ENCODE results near the gene RASSF5.
"Not testable (repeated sequence)": the region's sequence is repeated elsewhere in the genome, so short reads cannot be mapped to it uniquely, and the experiment has no call there.

RASSF5 gene

DNA sequence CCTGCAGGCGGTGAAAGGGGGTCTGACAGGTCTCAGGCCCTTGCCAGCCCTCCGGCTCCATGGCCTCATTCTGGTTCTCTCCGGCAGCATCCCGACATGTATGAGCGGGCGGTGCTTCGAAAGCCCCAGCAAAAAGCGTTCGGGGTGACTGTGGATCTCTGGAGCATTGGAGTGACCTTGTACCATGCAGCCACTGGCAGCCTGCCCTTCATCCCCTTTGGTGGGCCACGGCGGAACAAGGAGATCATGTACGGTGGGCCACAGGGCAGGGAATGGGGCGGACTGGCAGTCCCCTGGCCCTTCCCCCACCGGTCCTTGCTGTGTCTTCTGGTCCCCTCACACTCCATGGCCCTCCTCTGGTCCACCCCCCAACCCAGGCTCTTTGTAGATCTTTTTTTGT, 30.7 kb upstream of the RASSF5 start:
- no peak for DNase-seq (ENCODE audit: low read depth in 3 of 3)

DNA sequence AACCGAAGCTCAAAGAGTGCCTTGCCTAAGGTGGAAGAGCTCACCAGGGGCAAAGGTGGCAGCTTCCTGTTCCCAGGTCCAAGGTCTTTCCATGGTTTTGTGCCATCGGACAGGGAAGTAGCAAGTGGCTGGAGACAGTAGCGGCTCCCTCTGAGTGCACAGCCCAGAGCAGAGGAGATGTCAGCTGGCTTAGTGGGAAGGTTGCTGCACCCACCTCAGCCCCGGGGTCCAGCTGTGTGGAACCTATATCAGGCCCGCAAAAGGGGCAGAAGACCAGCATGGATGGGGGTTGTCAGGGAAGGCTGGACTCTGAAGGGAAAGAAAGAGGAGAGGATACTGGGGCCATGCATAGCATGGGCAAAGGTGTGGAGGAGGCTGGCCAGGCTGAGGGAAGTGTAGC, 30.2 kb upstream of the RASSF5 start:
- DNase-seq (ENCODE audit: low read depth in 3 of 3), result no peak

DNA sequence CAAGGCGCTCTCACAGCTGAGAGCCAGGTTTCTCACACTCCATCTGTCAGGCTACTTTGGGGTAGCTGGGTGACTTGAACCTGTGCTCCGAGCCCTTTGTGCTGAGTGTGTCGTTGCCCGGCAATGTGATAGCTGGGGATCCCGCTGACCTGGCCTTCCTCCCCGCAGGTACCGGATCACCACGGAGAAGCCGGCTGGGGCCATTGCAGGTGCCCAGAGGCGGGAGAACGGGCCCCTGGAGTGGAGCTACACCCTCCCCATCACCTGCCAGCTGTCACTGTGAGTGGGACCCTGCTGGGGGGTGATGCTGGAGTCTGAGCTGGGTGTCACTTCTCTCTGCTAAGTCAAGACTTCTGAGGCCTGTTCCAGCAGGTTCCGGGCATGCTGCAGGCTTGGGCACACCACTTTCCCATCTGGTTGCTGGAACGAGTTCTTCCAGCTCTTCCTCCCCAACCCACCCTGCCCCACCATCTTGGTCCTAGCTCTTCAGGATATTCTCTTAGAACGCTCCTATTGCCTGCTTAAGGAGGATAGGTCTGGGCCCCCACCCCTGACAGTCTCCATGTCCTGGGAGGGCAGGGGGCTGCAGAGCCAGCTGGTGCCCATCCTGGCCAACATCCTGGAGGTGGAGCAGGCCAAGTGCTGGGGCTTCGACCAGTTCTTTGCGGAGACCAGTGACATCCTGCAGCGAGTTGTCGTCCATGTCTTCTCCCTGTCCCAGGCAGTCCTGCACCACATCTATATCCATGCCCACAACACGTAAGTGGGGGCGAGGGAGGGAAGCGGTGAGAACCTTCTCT, 29.6 kb upstream of the RASSF5 start:
- no peak for DNase-seq (ENCODE audit: low read depth in 3 of 3)

DNA sequence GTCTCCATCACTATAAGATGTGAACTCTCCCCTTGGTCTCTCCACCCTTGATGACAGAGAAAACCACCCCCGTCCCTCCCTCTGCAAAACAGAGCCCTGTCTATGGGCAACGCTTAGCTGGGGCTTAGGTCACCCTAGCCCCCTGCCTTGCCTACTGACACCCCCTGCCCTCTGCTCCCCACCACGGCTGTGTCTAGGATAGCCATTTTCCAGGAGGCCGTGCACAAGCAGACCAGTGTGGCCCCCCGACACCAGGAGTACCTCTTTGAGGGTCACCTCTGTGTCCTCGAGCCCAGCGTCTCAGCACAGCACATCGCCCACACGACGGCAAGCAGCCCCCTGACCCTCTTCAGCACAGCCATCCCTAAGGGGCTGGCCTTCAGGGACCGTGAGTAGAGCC, 28.6 kb upstream of the RASSF5 start:
- no peak for DNase-seq (ENCODE audit: low read depth in 3 of 3)

DNA sequence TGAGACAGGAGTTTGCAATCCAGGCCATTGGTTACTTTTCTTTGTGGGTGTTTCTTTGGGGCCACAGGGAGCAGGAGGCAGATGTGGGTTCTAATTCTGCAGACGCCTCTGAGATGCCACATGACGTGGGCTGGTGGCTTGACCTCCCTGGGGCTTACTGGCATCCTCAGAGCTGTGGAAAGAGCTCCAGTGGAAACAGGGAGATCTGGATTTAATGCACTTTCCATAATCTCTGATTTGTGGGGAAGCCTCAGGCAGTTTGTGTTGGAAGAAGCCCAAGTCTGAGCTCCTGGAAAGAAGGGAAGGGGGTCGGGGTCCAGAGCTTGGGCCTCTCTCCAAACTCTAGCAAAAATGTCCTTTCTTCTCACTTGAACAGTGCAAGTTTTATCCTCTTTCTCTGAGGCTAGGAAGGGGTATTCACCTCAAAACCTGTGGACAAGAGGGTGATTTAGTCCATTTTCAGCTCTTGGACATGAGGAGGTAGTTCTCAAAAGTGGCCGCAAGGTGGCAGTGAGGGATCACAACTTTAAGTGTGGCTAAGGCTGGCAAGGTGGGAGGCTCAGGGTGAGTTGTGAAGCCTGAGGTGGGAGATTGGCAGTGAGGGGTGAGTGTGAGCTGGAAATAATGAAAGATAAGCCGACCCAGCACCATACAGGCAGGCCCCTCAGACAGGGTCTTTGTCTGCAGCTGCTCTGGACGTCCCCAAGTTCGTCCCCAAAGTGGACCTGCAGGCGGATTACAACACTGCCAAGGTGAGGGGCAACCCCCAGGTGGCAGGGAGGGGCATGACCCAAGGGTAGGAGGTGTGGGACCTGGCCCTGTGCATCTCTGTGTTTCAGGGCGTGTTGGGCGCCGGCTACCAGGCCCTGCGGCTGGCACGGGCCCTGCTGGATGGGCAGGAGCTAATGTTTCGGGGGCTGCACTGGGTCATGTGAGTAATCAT, 27.9 kb upstream of the RASSF5 start:
- DNase-seq (ENCODE audit: low read depth in 3 of 3), result peak in 2 of 3 donors; percentile 39 to 63

DNA sequence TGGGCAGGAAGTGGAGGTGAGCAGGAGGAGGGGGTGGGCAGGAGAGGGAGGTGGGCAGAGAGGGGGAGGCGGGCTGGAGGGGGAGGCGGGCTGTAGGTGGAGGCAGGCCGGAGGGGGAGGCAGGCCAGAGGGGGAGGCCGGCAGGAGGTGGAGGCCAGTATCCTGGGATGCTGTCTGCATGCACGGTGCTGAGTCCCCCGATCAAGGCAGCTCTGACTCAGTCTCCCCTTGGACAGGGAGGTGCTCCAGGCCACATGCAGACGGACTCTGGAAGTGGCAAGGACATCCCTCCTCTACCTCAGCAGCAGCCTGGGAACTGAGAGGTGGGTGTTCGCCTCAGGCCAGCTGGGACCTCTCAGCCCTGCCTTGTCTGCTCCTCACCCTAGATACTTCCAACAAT, 27.1 kb upstream of the RASSF5 start:
- DNase-seq (ENCODE audit: low read depth in 3 of 3), result no peak

DNA sequence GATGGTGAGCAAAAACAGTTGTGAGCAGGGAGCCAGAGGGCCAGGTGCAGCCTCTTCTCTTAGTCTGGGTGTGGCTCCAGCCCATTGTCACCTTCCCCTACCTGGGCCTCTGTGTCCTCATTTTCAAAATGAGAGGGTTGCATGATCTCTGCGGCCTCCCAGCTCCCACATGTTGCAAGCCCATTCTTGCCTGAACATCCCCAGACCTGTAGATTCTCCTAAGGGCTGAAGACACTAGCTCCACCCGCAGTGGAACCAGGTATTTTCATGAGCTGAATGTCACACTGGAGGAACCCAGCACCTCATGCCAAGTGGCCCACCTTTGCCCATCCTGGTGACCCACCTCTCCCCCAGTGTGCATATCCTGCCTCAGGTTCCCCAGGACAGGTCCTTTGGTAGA, 24.7 kb upstream of the RASSF5 start:
- no peak for DNase-seq (ENCODE audit: low read depth in 3 of 3)

DNA sequence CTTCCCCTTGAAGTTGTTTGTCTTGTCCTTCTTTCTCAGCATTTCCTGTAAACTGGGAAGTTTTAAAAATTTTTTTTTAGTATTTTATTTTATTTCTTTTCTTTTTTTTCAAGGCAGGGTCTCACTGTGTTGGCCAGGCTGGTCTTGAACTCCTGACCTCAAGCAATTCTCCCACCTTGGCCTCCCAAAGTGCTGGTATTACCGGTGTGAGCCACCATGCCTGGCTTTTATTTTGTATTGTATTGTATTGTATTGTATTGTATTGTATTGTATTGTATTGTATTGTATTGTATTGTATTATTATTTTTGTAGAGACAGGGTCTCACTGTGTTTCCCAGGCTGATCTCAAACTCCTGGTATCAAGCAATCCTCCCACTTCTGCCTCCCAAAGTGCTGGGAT, 23.5 kb upstream of the RASSF5 start:
- not testable (repeated sequence) for DNase-seq (ENCODE audit: low read depth in 3 of 3)

DNA sequence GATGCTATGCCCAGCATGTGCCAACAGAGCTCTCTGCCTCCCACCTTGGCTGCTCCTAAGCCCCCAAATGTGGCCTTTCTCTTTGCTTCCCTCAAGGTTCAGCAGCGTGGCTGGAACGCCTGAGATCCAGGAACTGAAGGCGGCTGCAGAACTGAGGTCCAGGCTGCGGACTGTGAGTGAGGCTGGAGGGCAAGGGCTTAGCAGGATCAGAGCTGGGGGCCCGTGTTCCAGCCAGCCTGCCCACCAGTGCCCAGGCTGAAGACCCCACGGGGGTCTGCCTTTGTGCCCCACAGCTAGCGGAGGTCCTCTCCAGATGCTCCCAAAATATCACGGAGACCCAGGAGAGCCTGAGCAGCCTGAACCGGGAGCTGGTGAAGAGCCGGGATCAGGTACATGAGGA, 22.4 kb upstream of the RASSF5 start:
- DNase-seq (ENCODE audit: low read depth in 3 of 3), result no peak

DNA sequence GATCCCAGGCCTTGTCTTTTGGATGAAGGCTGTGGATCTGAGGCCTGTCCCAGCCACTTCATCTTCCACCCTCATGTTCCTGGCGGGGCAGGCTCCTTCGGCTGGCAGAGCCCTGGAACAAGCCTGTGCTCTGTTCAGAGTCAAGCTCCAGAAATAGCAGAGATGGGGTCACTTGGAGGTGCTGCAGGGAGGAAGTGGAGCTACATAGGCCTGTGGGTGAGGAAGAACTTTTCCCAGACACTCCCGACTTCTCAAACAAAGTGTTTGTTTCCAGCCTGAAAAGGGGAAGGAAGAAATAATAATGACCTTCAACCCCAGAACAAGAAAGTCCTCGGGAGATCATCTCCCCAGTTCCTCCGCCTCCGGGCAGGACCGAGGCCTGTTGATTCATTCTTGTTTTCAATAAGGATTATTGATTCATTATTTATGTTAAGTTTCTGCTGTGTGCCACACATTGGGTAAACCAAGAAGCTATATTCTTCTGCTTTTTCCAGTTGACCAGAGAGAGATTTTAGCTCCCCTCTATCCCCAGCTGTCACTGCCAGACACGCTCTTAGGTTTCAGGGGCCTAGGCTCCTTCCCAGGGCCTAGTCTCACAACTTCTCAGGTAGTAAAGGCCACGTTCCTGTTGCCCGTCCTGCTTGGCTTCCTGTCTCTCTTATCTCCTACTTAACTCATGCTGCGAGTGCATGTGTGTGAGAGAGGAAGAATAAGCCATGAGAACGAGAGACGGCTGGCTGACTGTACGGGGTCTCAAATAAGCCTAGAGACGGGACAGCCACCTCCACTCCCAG, 20.1 kb upstream of the RASSF5 start:
- no peak for DNase-seq (ENCODE audit: low read depth in 3 of 3)

DNA sequence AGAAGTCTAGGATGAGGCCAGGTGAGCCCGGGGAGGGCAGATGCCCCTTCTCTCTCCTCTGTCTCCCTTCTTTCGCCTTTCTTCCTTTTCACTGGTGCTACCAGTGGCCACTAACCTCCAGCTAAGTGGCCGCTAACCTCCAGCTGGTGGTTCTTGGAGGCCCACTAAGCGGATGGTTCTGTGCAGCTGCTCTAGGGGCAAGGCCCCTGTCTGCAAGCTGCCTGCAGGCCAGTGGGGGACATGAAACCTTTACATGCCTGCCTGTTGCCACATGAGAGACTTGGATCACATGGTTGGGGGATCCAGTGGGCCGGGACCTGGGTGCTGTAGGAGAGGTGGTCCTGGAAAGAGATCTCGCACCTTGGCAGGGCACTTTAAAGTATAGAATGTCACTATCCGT, 19.4 kb upstream of the RASSF5 start:
- no peak for DNase-seq (ENCODE audit: low read depth in 3 of 3)

DNA sequence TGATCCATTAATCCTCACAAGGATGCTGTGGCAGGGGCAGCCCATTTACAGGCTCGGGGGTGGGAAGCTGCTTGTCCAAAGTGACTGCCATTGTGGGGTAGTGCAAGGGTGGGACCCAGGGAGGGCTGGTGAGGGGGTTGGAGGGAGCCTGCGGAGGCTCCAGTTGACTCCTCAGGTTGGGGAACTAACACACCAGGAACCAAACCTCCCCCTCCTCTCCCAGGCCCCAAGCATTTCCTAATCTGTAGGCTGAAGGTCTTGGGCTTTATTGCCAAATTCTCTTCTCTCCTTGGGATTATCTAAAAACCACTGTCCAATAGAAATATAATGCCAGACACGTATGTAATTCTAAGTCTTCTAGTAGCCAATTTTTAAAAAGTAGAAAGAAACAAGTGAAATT, 18.9 kb upstream of the RASSF5 start:
- DNase-seq (ENCODE audit: low read depth in 3 of 3), result no peak

DNA sequence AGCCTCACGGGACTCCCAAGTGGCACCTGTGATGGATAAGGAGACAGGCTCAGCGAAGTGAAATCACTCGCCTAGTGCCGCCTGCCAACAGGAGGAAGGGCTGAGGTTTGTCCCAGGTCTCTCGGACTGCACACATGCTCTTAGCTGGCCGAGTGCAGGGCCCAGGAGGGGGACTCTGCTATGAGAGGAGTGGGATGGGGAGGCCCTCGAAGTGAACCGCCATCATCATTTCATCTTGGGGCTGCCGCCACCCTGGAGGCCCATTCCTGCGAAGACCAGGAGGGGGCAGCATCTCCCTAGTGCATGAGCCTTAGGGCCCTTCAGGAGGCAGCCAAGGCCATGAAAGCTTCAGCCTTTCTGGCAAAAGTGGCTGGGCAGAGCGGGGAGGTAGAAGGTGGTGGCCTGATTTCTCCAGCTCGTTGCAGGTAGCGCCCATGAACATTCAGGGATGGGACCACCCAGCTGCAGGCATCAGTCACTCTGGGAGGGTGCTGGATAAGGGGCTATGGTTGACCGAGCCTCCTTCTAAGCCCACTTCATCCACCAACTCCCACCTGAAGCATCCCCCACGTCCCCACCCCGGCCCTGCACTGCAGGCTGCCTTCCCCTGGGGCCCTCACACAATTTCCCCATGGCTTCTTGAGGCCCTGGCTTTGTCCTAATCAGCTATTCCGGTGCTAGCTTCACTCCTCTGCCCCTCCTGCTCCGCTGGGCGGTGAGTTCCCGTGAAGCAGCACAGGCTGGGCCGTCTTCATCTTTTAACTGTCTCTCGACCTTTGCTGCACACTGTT, 17.2 kb upstream of the RASSF5 start:
- DNase-seq (ENCODE audit: low read depth in 3 of 3), result peak; percentile 58 to 79 (median 72)

DNA sequence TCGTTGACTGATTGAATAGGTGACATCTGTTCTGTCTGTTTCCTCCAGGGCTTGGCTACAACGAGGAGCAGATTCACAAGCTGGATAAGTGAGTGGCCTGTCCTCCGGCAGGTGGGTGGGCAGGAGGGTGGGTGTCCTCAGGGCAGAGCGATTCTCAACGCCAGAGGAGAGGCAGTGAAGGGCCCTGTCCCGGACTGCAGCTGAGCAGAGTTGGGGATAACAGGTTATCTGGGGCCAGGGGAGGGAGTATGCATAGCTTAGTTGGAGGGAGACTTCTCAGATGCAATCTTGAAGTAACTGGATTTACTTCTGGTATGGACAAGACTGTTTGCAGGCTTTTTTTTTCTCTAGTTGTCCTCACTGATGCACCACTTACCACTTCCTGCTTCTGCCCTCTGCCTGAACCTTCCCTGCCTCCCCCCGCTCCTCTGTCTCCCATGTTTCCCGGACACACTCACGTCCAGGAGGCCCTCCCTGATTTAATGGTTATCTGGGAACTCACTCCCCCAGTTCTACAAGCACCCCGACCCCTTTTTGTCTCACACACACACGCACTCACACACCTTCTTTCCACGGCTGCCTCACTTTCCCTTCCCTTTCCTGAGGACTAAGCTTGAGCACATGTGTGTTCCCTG, 16.4 kb upstream of the RASSF5 start:
- no peak for DNase-seq (ENCODE audit: low read depth in 3 of 3)

DNA sequence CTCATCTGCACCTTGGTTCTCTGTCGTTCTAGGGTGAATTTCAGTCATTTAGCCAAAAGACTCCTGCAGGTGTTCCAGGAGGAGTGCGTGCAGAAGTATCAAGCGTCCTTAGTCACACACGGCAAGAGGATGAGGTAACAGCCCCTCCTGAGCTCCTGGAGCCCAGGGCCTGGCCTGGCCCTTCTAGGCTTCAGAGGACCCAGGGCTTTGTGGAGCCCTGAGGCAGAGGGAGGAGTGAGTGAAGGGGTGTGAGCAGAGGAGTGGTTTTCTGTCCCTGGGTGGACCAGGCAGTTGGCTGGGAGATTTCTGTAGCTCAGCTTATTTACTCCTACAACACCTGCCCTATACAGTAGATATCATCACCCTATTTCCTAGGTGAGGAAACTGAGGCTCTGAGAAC, 15.7 kb upstream of the RASSF5 start:
- no peak for DNase-seq (ENCODE audit: low read depth in 3 of 3)

DNA sequence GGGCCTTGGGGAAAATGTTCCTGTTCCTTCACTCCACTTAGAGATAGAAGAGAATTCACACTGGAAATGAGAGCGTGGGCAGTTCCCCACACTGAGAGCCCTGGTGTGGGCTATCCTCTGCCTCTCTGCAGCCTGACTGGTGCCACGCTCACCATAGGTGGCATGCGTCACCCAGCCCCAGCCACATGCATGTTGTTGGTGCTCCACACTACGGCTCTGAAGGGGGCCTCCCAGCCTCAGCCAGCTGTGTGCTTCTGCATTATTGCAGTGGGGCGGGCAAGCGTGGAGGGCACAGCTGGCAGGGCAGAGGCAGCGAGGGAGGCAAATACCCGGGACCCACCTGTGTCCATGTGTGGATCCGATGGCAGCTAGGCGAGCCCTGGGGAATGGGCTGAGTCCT, 14.7 kb upstream of the RASSF5 start:
- DNase-seq (ENCODE audit: low read depth in 3 of 3), result no peak

DNA sequence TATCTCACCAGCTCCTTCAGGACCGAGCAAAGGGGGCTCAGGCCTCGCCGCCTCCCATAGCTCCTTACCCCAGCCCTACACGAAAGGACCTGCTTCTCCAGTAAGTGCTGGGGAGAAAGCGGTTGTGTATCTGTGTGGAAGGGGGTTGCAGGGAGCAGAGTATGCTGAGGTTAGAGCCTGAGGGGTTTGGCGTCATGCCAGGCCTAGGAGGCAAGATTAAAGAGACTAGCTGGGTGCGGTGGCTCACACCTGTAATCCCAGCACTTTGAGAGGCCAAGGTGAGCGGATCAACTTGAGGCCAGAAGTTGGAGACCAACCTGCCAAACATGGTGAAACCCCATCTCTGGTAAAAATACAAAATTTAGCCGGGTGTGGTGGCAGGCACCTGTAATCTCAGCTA, 14.1 kb upstream of the RASSF5 start:
- no peak for DNase-seq (ENCODE audit: low read depth in 3 of 3)

DNA sequence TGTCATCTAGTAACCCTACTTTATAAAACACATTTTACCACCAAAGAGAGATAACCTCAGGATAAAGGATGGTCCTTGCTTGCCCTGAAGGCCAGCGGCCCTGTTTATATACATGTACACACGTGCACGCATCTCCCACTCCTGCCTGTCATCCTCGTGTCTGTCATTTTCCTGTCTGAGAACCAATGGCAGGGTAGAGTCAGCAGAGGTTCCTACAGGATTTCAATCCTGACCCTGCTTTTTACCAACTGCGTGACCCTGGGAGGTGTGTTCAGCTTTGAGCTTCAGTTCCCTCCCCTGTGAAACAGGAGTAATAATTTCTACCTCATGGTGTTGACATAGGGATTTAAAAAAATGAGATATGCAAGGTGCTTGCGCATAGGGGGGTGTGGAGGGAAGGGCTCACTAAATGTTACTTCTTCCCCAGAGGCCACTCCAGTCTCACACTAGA, 12.3 kb upstream of the RASSF5 start:
- DNase-seq (ENCODE audit: low read depth in 3 of 3), result no peak

DNA sequence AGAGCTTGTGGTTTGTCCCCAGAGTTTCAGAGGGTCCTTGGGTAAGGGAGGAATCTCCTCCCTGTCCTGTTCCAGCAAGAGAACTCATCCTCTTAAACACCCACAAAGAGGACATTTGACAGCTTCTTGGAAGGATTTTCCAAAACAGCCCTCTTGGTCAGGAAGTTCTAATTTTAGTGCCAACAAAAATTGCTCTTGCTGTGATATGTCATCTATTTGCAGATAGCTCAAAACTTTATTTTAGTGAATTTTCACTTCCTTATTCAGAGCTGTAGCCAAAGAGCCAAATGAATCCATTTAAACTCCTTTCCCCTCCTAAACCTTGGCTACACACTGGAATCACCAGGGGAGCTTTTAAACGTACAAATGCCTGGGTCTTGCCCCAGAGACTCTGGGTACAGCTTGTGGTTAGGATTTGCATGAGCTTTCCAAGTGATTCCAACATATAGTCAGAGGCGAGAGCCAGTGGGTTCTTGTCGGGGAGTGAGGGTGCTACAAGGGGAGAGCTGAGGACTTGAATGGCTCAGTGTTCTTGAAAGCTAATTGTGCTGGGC, 11.8 kb upstream of the RASSF5 start:
- DNase-seq (ENCODE audit: low read depth in 3 of 3), result no peak

DNA sequence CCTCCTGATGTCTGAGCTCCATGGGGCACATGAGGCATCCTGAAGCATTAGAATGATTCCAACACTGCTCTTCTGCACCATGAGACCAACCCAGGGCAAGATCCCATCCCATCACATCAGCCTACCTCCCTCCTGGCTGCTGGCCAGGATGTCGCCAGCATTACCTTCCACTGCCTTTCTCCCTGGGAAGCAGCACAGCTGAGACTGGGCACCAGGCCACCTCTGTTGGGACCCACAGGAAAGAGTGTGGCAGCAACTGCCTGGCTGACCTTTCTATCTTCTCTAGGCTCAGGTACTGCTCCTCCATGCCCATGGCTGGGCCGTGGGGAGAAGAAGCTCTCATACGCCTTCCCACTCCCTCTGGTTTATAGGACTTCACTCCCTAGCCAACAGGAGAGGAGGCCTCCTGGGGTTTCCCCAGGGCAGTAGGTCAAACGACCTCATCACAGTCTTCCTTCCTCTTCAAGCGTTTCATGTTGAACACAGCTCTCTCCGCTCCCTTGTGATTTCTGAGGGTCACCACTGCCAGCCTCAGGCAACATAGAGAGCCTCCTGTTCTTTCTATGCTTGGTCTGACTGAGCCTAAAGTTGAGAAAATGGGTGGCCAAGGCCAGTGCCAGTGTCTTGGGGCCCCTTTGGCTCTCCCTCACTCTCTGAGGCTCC, 11.1 kb upstream of the RASSF5 start:
- no peak for DNase-seq (ENCODE audit: low read depth in 3 of 3)
